GM10266 (cell line): ENCODE results near the gene TMEM184B.

Source experiments
- DNase-seq: peaks from one replicate; pipeline ENCODE4 v3.0.0; 2012; ENCODE audit errors: extremely low spot score
- CTCF ChIP-seq: IDR thresholded peaks from 2 replicates; pipeline ENCODE4 v1.5.1; 2012; ENCODE audit warnings: mild to moderate bottlenecking, low read depth; ENCODE audit not compliant: control insufficient read depth, insufficient read depth; ENCODE audit errors: missing control alignments

The TMEM184B gene

GRCh38 chr22:38218661-38219622 lies 53.9 kb downstream of the TMEM184B start:
- DNase-seq, result no peak
- TF ChIP-seq CTCF, result no peak

- DNase-seq, result peak; percentile 54
- no peak for TF ChIP-seq CTCF
Measured at GRCh38 chr22:38215156-38216038, 57.4 kb downstream of the TMEM184B start.

- DNase-seq, result peak; percentile 74
- TF ChIP-seq CTCF, result peak; percentile 23
Measured at GRCh38 chr22:38214302-38215056, 58.3 kb downstream of the TMEM184B start.

GRCh38 chr22:38213990-38214301 lies 58.9 kb downstream of the TMEM184B start:
- TF ChIP-seq CTCF, result no peak
- DNase-seq, result peak; percentile 52

GRCh38 chr22:38213319-38213989 lies 59.4 kb downstream of the TMEM184B start:
- no peak for TF ChIP-seq CTCF
- peak; percentile 79 for DNase-seq

- no peak for DNase-seq
- no peak for TF ChIP-seq CTCF
Measured at GRCh38 chr22:38212442-38212841, 60.4 kb downstream of the TMEM184B start.
